Loucy (cell line): ENCODE data around the gene MMP15.

Experiments used
- H2AFZ ChIP-seq: fragments of 200-600 bp; sonication (generic); 2 replicates; pipeline ENCODE4 v1.6.0; 2016; ENCODE audit warnings: antibody characterized with exemption, mild to moderate bottlenecking, low read length, moderate library complexity
- H3F3A ChIP-seq: fragments of 200-600 bp; 2 replicates; pipeline ENCODE4 v1.6.0; 2016; ENCODE audit warnings: antibody characterized with exemption, low read depth, mild to moderate bottlenecking
- H3K27me3 ChIP-seq: fragments of 200-600 bp; sonication (generic); 2 replicates; pipeline ENCODE4 v1.6.1; 2014; ENCODE audit warnings: low read length, mild to moderate bottlenecking; ENCODE audit not compliant: insufficient read depth, poor library complexity, severe bottlenecking
- H3K36me3 ChIP-seq: fragments of 200-600 bp; sonication (generic); 2 replicates; pipeline ENCODE4 v1.6.1; 2016; ENCODE audit warnings: low read length; ENCODE audit not compliant: insufficient read depth
- H3K4me1 ChIP-seq: fragments of 200-600 bp; sonication (generic); 2 replicates; pipeline ENCODE4 v1.5.1; 2014; ENCODE audit warnings: low read length, mild to moderate bottlenecking; ENCODE audit not compliant: insufficient read depth, poor library complexity, severe bottlenecking
- H3K4me2 ChIP-seq: fragments of 200-600 bp; sonication (generic); 2 replicates; pipeline ENCODE4 v1.6.0; 2014; ENCODE audit warnings: antibody characterized with exemption, low read length, low read depth, mild to moderate bottlenecking; ENCODE audit not compliant: poor library complexity, severe bottlenecking
- H3K4me3 ChIP-seq: fragments of 200-600 bp; sonication (generic); 2 replicates; pipeline ENCODE4 v1.5.1; 2014; ENCODE audit warnings: low read length, mild to moderate bottlenecking, mixed read lengths; ENCODE audit not compliant: poor library complexity, severe bottlenecking
- H3K79me2 ChIP-seq: fragments of 200-600 bp; sonication (generic); 2 replicates; pipeline ENCODE4 v1.6.1; 2014; ENCODE audit warnings: low read length; ENCODE audit not compliant: insufficient read depth
- H3K9ac ChIP-seq: fragments of 200-600 bp; sonication (generic); 2 replicates; pipeline ENCODE4 v1.6.0; 2014; ENCODE audit warnings: mild to moderate bottlenecking, low read depth, low read length, moderate library complexity; ENCODE audit not compliant: poor library complexity, severe bottlenecking
- H3K9me2 ChIP-seq: fragments of 200-600 bp; sonication (generic); replicated peaks from 2 replicates; pipeline ENCODE4 v1.6.1; 2016; ENCODE audit warnings: low read depth, low read length, mixed read lengths
- H3K9me3 ChIP-seq: fragments of 200-600 bp; sonication (generic); 2 replicates; pipeline ENCODE4 v1.6.1; 2014; ENCODE audit warnings: mild to moderate bottlenecking, antibody characterized with exemption, low read length, low read depth; ENCODE audit not compliant: insufficient read depth
- H4K20me1 ChIP-seq: fragments of 200-600 bp; sonication (generic); 2 replicates; pipeline ENCODE4 v1.6.0; 2014; ENCODE audit warnings: antibody characterized with exemption, low read length, mild to moderate bottlenecking; ENCODE audit not compliant: insufficient read depth, poor library complexity, severe bottlenecking
- EZH2phosphoT487 ChIP-seq: fragments of 200-600 bp; IDR thresholded peaks from 2 replicates; pipeline ENCODE4 v1.6.1; 2018; ENCODE audit warnings: antibody characterized with exemption, mild to moderate bottlenecking, moderate library complexity, borderline replicate concordance
- TF ChIP-seq, protein P1 (sequence below): fragments of 200-600 bp; sonication (generic); conservative IDR thresholded peaks from 2 replicates; pipeline ENCODE4 v1.5.1; 2014; ENCODE audit warnings: mild to moderate bottlenecking, antibody characterized with exemption, low read length

MMP15 gene

DNA sequence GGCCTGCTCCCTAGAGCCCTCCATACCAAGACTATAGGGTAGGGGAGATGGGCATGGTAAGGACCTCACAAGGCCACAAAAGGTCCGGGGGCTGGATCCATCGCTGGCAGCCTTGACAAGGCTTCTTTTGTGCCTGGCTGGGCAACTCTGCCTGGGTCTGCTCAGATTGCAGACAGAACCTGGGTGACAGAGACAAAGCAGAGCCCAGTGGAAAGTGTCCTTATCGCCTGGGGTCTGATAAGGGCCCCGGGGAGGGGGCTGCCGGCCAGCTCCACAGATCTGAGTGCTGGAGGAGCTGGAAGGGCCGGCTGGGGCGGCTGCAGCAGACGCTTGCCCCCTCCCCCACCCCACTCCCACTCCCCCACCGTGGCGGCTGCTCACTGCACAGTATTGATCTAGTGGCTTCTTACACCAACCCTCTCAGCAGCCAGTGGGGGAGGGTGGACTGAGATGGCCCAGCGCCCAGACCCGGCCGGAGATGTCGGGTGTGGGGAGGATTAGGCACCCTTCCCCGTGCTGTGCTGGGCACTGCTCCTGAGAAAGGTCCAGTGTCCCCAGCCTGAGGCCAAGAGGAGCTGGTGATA is 7.2 kb downstream of the MMP15 start:
- no peak overlapping the region for H3K9ac ChIP-seq
- no peaks in the 10 kb centered on the region for H3K79me2 ChIP-seq
- TF ChIP-seq EZH2phosphoT487: no peak
- TF ChIP-seq, protein P1, sequence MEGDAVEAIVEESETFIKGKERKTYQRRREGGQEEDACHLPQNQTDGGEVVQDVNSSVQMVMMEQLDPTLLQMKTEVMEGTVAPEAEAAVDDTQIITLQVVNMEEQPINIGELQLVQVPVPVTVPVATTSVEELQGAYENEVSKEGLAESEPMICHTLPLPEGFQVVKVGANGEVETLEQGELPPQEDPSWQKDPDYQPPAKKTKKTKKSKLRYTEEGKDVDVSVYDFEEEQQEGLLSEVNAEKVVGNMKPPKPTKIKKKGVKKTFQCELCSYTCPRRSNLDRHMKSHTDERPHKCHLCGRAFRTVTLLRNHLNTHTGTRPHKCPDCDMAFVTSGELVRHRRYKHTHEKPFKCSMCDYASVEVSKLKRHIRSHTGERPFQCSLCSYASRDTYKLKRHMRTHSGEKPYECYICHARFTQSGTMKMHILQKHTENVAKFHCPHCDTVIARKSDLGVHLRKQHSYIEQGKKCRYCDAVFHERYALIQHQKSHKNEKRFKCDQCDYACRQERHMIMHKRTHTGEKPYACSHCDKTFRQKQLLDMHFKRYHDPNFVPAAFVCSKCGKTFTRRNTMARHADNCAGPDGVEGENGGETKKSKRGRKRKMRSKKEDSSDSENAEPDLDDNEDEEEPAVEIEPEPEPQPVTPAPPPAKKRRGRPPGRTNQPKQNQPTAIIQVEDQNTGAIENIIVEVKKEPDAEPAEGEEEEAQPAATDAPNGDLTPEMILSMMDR: no peak
- no peak overlapping the region for H3K4me3 ChIP-seq
- H3F3A ChIP-seq: no peaks in the 10 kb centered on the region
- H2AFZ ChIP-seq: no peak overlapping the region
- no peaks in the 10 kb centered on the region for H3K9me2 ChIP-seq
- no peaks in the 10 kb centered on the region for H3K9me3 ChIP-seq
- no peak overlapping the region for H3K4me2 ChIP-seq
- H3K36me3 ChIP-seq: no peaks in the 10 kb centered on the region
- no peaks in the 10 kb centered on the region for H3K4me1 ChIP-seq
- H4K20me1 ChIP-seq: no peaks in the 10 kb centered on the region
- no peaks in the 10 kb centered on the region for H3K27me3 ChIP-seq

- no peaks in the 10 kb centered on the region for H3K9me2 ChIP-seq
- H3K4me2 ChIP-seq: no peak overlapping the region
- H2AFZ ChIP-seq: no peak overlapping the region
- H3K9ac ChIP-seq: no peak overlapping the region
- no peaks in the 10 kb centered on the region for H3K79me2 ChIP-seq
- no peak overlapping the region for H3K4me3 ChIP-seq
- no peaks in the 10 kb centered on the region for H3K27me3 ChIP-seq
- H3F3A ChIP-seq: no peaks in the 10 kb centered on the region
- H3K9me3 ChIP-seq: no peaks in the 10 kb centered on the region
- H3K4me1 ChIP-seq: no peaks in the 10 kb centered on the region
- H3K36me3 ChIP-seq: no peaks in the 10 kb centered on the region
- no peaks in the 10 kb centered on the region for H4K20me1 ChIP-seq
- TF ChIP-seq, protein P1: no peak
- TF ChIP-seq EZH2phosphoT487: no peak
Observed at GRCh38 chr16:58034128-58034685, 8.7 kb downstream of the MMP15 start.

DNA sequence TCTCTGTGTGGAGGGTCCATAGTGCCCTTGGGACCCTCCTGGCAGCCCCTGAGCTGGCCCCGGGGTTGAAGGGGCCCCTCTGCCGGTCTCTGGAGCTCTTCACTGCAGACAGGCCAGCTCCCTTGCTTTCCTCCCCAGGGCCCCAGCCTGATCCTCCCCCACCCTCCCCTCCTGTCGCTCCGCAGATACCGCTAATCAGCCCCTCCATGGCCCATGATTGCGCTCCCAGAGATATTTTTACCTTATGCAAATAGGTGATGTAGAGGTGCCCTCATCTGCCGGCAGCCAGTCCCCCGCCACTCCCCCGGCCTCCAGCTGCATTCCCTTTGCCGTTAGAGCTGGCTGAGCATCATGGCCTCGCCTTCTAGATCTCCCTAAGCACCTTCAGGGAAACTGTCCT is 9.2 kb downstream of the MMP15 start:
- TF ChIP-seq, protein P1: no peak
- no peak for TF ChIP-seq EZH2phosphoT487
- Histone ChIP-seq H2AFZ (no peak overlapping the region), H3K4me3 (no peak overlapping the region), H3F3A (no peaks in the 10 kb centered on the region), H3K9me3 (no peaks in the 10 kb centered on the region), H3K4me1 (no peaks in the 10 kb centered on the region), H3K4me2 (no peak overlapping the region), H3K9me2 (no peaks in the 10 kb centered on the region), H3K9ac (no peak overlapping the region), H4K20me1 (no peaks in the 10 kb centered on the region), H3K27me3 (no peaks in the 10 kb centered on the region), H3K36me3 (no peaks in the 10 kb centered on the region), H3K79me2 (no peaks in the 10 kb centered on the region)
